Effector memory CD4-positive, alpha-beta T cell (primary cell): Measurements from ENCODE around the gene ANAPC10.
A peak's percentile ranks its signal among the peaks of the same experiment; 100 is the strongest.

ENCODE experiments used
- DNase-seq, 3 donors: peaks; one replicate each; pipeline ENCODE4 v3.0.0-alpha.2; 2020
- H3K27ac ChIP-seq: 2 replicates; pipeline ENCODE4 v1.7.0; 2013; ENCODE audit warnings: mild to moderate bottlenecking, low read length, moderate library complexity; ENCODE audit not compliant: insufficient read depth, poor library complexity, severe bottlenecking
- H3K27me3 ChIP-seq: replicated peaks from 2 replicates; pipeline ENCODE4 v1.7.0; 2013; ENCODE audit warnings: mild to moderate bottlenecking, low read length; ENCODE audit not compliant: insufficient read depth, control insufficient read depth, poor library complexity, severe bottlenecking
- H3K36me3 ChIP-seq: 2 replicates; pipeline ENCODE4 v1.7.0; 2013; ENCODE audit warnings: mild to moderate bottlenecking, low read length, moderate library complexity; ENCODE audit not compliant: control insufficient read depth, insufficient read depth
- H3K4me1 ChIP-seq: 2 replicates; pipeline ENCODE4 v1.7.0; 2013; ENCODE audit warnings: low read length, mild to moderate bottlenecking; ENCODE audit not compliant: control insufficient read depth, insufficient read depth, poor library complexity, severe bottlenecking
- H3K4me3 ChIP-seq: 2 replicates; pipeline ENCODE4 v1.7.0; 2013; ENCODE audit warnings: low read length, low read depth, mild to moderate bottlenecking; ENCODE audit not compliant: insufficient read depth, poor library complexity, severe bottlenecking
- H3K9me3 ChIP-seq: 2 replicates; pipeline ENCODE4 v1.7.0; 2013; ENCODE audit warnings: mild to moderate bottlenecking, low read length, moderate library complexity; ENCODE audit not compliant: control insufficient read depth

The ANAPC10 gene

DNA sequence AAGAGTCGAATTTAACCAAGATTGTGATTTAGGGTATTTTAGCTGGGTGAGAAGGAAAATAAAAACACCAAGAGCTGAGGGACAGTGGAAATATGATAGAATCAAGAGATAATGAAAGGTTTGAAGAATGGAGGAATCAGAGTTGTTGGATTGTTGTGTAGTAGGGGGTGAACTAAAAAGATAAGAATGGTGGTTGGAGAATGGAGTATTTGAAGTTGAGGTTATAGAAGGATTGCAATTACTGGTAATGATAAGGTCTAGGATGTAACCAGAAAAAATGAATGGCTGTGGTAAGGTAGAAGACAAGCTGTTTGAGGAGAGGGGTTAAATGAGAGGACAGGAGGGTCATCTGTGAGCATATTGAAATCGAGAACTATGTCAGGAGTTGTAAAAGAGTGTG is 4.6 kb upstream of the ANAPC10 start:
- peaks cover 13% of the 10 kb centered on the region for H3K4me1 ChIP-seq
- peaks cover 21% of the 10 kb centered on the region for H3K36me3 ChIP-seq
- no peak for DNase-seq
- H3K9me3 ChIP-seq: no peaks in the 10 kb centered on the region
- no peak overlapping the region for H3K4me3 ChIP-seq
- no peak overlapping the region for H3K27ac ChIP-seq
- no peaks in the 10 kb centered on the region for H3K27me3 ChIP-seq

DNA sequence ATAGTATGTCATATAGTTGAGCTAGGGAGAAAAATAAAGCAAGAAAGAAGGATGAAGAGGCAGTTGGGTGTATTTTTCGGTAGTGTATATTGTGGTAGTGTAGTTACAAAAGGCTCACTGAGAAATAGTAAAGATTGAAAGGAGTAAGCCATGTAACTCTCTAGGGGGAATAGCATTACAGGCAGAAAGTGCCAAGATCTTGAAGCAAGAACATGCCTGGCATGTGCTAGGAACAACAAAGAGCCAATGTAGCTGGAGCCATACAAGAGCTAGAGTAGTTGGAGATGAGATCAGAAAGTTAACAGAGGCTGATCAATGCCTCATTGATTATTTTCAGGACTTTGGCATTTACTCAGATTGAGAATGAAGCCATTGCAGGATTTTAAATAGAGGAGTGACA is 3.1 kb upstream of the ANAPC10 start:
- Histone ChIP-seq H3K27ac (no peak overlapping the region), H3K27me3 (no peaks in the 10 kb centered on the region), H3K4me3 (no peak overlapping the region), H3K36me3 (peaks cover 9% of the 10 kb centered on the region), H3K9me3 (no peaks in the 10 kb centered on the region), H3K4me1 (peaks cover 20% of the 10 kb centered on the region)
- no peak for DNase-seq

GRCh38 chr4:145099653-145100052 is 1.7 kb upstream of the ANAPC10 start:
- H3K27me3 ChIP-seq: no peaks in the 10 kb centered on the region
- H3K27ac ChIP-seq: no peak overlapping the region
- no peaks in the 10 kb centered on the region for H3K9me3 ChIP-seq
- H3K4me3 ChIP-seq: peak overlapping the region; percentile 72
- peaks cover 6% of the 10 kb centered on the region for H3K36me3 ChIP-seq
- no peak for DNase-seq
- peaks cover 20% of the 10 kb centered on the region for H3K4me1 ChIP-seq

DNA sequence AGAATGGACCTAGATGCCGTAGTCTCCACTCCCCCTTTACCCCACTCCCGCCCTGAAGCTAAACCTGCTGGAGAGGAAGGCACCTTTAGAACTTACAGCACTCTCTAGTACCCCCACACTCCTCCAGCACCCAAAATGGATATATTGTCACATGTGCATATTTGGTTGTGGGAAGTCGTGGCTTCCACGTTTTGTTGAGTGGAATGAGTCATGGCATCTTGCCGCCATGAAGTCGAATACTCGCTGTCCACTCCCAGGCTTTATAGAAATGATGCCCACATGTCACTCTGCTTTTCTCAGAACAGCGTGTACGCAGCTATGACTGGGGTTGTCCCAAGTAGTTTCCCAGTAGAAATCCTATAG is 660 bp upstream of the ANAPC10 start:
- peaks cover 20% of the 10 kb centered on the region for H3K4me1 ChIP-seq
- H3K9me3 ChIP-seq: no peaks in the 10 kb centered on the region
- H3K27me3 ChIP-seq: no peaks in the 10 kb centered on the region
- H3K27ac ChIP-seq: peak overlapping the region; percentile 80
- H3K36me3 ChIP-seq: peaks cover 14% of the 10 kb centered on the region
- DNase-seq: peak; percentile 15 to 17 (median 16)
- peak overlapping the region; percentile 72 for H3K4me3 ChIP-seq

DNA sequence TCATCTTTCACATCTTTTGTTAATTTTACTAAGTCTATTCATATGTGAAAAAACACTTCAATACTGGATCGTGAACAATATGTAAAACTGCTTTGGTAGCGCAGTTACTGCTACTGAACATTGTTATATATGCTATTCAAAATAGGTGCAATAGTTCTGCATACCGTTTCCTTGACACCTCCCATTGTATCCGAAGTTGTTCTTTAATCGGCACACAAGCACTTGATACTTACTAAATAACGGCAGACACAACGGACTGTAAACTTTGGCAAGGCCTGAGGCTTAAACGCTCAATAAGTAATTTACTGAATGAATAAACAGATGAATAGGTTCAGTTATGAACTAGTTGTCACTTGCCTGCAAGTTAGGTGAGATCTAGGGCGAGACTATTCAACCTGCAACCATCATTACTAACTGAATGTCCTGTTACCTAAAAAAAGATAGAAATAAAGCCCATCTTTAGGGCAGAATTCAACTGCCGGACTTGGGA is 620 bp downstream of the ANAPC10 start:
- Histone ChIP-seq H3K27ac (peak overlapping the region; percentile 80), H3K4me3 (peak overlapping the region; percentile 72), H3K4me1 (peaks cover 20% of the 10 kb centered on the region), H3K9me3 (no peaks in the 10 kb centered on the region), H3K36me3 (peaks cover 15% of the 10 kb centered on the region), H3K27me3 (no peaks in the 10 kb centered on the region)
- no peak for DNase-seq

GRCh38 chr4:145093638-145094037 is 4.4 kb downstream of the ANAPC10 start:
- H3K4me1 ChIP-seq: peaks cover 7% of the 10 kb centered on the region
- DNase-seq: no peak
- H3K27me3 ChIP-seq: no peaks in the 10 kb centered on the region
- peaks cover 25% of the 10 kb centered on the region for H3K36me3 ChIP-seq
- no peaks in the 10 kb centered on the region for H3K9me3 ChIP-seq
- no peak overlapping the region for H3K27ac ChIP-seq
- H3K4me3 ChIP-seq: no peak overlapping the region

DNA sequence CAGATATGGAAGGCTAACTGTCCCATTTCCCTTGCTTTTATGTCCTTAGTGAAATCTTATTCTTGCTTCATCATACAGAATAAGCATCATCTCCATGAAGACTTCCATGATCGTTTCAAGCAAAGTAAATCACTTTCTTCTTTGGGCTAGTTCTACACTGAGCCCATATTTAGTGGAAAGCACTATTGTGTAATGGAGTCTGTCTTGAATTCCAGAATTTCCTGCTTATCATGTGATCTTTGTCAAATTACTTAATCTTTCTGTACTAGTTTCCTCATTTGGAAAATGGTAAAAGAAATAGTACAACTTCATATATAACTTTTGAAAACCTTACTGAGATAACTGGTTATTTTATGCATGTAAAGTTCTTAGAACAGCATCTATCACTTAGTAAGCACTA is 7.6 kb downstream of the ANAPC10 start:
- H3K27me3 ChIP-seq: no peaks in the 10 kb centered on the region
- peaks cover 24% of the 10 kb centered on the region for H3K36me3 ChIP-seq
- DNase-seq: no peak
- no peak overlapping the region for H3K4me3 ChIP-seq
- no peaks in the 10 kb centered on the region for H3K4me1 ChIP-seq
- H3K27ac ChIP-seq: no peak overlapping the region
- H3K9me3 ChIP-seq: no peaks in the 10 kb centered on the region

DNA sequence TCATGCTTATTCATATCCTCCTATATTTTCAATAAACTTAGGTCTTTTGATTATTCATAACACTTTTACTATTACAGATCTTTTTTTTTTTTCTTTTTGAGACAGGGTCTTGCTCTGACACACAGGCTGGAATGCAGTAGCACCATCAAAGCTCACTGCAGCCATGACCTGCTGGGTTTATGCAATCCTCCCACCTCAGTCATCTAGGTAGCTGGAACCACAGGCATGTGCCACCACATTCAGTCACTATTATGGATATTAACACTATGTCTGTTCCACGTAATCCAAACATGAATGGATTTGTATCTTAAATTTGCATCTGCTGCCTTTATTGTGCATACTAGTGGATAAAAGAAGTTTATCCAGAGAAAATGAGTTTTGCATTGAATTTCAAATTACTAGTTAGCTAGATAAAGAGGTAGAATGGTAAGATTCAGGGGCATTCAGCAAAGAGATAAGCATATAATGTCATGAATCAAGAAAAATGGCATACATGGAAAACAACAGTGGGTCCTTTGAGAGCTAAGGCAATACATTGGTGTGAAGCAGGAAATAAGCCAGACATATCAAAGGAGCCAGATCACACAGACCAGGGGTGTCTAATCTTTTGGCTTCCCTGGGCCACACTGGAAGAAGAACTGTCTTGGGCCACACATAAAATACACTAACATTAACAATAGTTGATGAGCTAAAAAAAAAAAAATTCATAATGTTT is 13.9 kb downstream of the ANAPC10 start:
- Histone ChIP-seq H3K4me1 (no peaks in the 10 kb centered on the region), H3K4me3 (no peak overlapping the region), H3K27ac (no peak overlapping the region), H3K9me3 (no peaks in the 10 kb centered on the region), H3K27me3 (no peaks in the 10 kb centered on the region), H3K36me3 (peaks cover under 1% of the 10 kb centered on the region)
- no peak for DNase-seq

DNA sequence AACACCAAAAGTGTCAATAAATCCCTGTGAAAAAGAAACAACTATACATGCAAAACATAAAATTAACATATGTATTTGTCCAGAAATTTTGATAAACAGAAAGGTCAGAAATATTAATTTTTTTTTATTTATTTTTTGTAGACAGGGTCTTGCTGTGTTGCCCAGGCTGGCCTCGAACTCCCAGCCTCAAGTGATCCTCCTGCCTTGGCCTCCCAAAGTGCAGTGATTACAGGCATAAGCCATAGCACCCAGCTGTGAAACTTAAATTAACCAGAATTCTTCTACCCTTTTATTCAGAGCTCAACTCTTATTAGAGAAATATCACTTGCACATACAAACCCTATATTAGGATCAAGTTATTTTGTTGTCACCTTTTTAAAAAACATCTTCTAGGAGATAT is 16.2 kb downstream of the ANAPC10 start:
- Histone ChIP-seq H3K27me3 (no peaks in the 10 kb centered on the region), H3K4me1 (no peaks in the 10 kb centered on the region)
- no peak for DNase-seq

DNA sequence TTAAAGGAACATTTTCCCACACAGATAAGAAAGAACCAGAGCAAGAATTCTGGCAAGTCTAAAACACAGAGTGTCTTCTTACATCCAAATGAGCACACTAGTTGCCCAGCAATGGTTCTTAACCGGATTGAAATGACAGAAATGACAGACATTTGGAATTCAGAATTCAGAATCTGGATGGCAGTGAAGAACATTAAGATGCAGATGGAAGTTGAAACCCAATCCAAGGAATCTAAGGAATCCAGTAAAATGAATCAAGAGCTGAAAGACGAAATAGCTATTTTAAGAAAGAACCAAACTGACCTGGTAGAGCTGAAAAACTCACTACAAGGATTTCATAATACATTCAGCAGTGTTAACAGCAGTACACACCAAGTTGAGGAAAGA is 21.5 kb downstream of the ANAPC10 start:
- peaks cover 2% of the 10 kb centered on the region for H3K36me3 ChIP-seq
- H3K27me3 ChIP-seq: no peaks in the 10 kb centered on the region
- no peaks in the 10 kb centered on the region for H3K9me3 ChIP-seq

More for the DNA sequence above, 16.2 kb downstream of the ANAPC10 start:
- Histone ChIP-seq H3K4me3 (no peak overlapping the region), H3K36me3 (peaks cover 2% of the 10 kb centered on the region), H3K27ac (no peak overlapping the region), H3K9me3 (no peaks in the 10 kb centered on the region)

More for the DNA sequence above, 21.5 kb downstream of the ANAPC10 start:
- DNase-seq: no peak
- H3K4me3 ChIP-seq: no peak overlapping the region
- H3K27ac ChIP-seq: no peak overlapping the region
- H3K4me1 ChIP-seq: no peaks in the 10 kb centered on the region
